ENCODE results near the gene UTS2B.

Gene UTS2B

GRCh38 chr3:191237047-191237882 is 93.1 kb downstream of the UTS2B start:
- no peak for DNase-seq

- DNase-seq, result no peak
Observed at GRCh38 chr3:191236646-191237045, 93.7 kb downstream of the UTS2B start.

GRCh38 chr3:191235331-191236314 is 94.7 kb downstream of the UTS2B start:
- no peak for DNase-seq

- DNase-seq, result no peak
Observed at GRCh38 chr3:191234216-191234615, 96.1 kb downstream of the UTS2B start.

- DNase-seq, result no peak
Observed at GRCh38 chr3:191227541-191227940, 102.8 kb downstream of the UTS2B start.

GRCh38 chr3:191221638-191222037 is 108.7 kb downstream of the UTS2B start:
- DNase-seq, result no peak

GRCh38 chr3:191220908-191221307 is 109.4 kb downstream of the UTS2B start:
- DNase-seq, result no peak

- no peak for DNase-seq
Observed at GRCh38 chr3:191217301-191217700, 113.0 kb downstream of the UTS2B start.

Data from suppressor macrophage treated with lipopolysaccharide for 4 hours (primary cell).